HCT116 (cell line): Measurements from ENCODE around the gene INTS14. TPM values are rescaled to one million over a fixed set of nuclear protein-coding genes. Genes with fewer than 3 reads are reported as not detected.

Experiments used
- ATAC-seq: fragments of 200-7000 bp; cut with Tn5 transposase; 2 replicates; pipeline ENCODE4 v1.9.1; 2020; ENCODE audit warnings: mild to moderate bottlenecking, moderate library complexity
- BruUV-seq: library from RNA; stranded (reverse); fragments of 400-500 nt; replicated peaks from 2 replicates; lab custom pipeline; 2021; lab: Mats Ljungman, UMichigan
- CTCF ChIA-PET: fragments of 300-600 bp; sonication (Branson Sonifier 250); formaldehyde crosslinking; loops from one replicate; lab custom pipeline; 2021; ENCODE audit warnings: antibody characterized with exemption; lab: Charles Lee
- POLR2A ChIA-PET: fragments of 300-600, 350-600 bp; sonication (Branson Sonifier 250); formaldehyde crosslinking; loops from one replicate; lab custom pipeline; 2021; ENCODE audit warnings: antibody characterized with exemption; lab: Charles Lee
- RAD21 ChIA-PET, 2 experiments: fragments of 300-600 bp; sonication (Branson Sonifier 250); formaldehyde crosslinking; loops; one replicate each; lab custom pipeline; 2023; ENCODE audit warnings: low total read pairs in 2 of 2; ENCODE audit not compliant: uncharacterized antibody in 2 of 2, unreplicated experiment in 2 of 2, low non-redundant PET in 1 of 2; lab: Charles Lee
- DNase-seq: peaks from one replicate; pipeline ENCODE4 v3.0.0-alpha.2; 2010; ENCODE audit warnings: low read depth, low spot score
- H2AFZ ChIP-seq: fragments of 200-600 bp; shearing (Covaris generic), sonication (generic); 2 replicates; pipeline ENCODE4 v1.6.1; 2017; ENCODE audit warnings: low read depth, mixed run types, mixed read lengths, antibody characterized with exemption, low read length; ENCODE audit not compliant: poor library complexity, severe bottlenecking
- H3K27ac ChIP-seq: 2 replicates; pipeline ENCODE4 v1.5.1; 2012; ENCODE audit warnings: low read depth, low read length
- H3K27me3 ChIP-seq: fragments of 200-600 bp; sonication (generic); 2 replicates; pipeline ENCODE4 v1.6.1; 2016; ENCODE audit warnings: mixed run types, low read length, mixed read lengths; ENCODE audit not compliant: insufficient read depth
- H3K36me3 ChIP-seq, 2 experiments: fragments of 200-500 bp in 1 of 2; fragments of 200-600 bp in 1 of 2; sonication (Bioruptor generic) in 1 of 2; sonication (generic) in 1 of 2; 2 replicates each; pipeline versions ENCODE4 v1.5.1 to v1.6.1; 2014 to 2016; ENCODE audit warnings: low read length in 2 of 2, inconsistent platforms in 1 of 2, mixed read lengths in 1 of 2, mixed run types in 1 of 2; ENCODE audit not compliant: insufficient read depth in 2 of 2, control insufficient read depth in 1 of 2
- H3K4me1 ChIP-seq, 2 experiments: fragments of 200-600 bp in 1 of 2; sonication (generic) in 1 of 2; 2 replicates each; pipeline versions ENCODE4 v1.5.1 to v1.6.1; 2012 to 2017; ENCODE audit warnings: low read length in 2 of 2, inconsistent platforms in 1 of 2, mild to moderate bottlenecking in 1 of 2, mixed read lengths in 1 of 2, mixed run types in 1 of 2, moderate library complexity in 1 of 2; ENCODE audit not compliant: insufficient read depth in 2 of 2, control insufficient read depth in 1 of 2
- H3K4me2 ChIP-seq: fragments of 200-600 bp; sonication (generic); 2 replicates; pipeline ENCODE4 v1.6.1; 2017; ENCODE audit warnings: mixed run types, low read length, mixed read lengths
- H3K4me3 ChIP-seq, 2 experiments: fragments of 200-600 bp in 1 of 2; sonication (generic) in 1 of 2; replicated peaks in 1 of 2; 2 replicates each; pipeline ENCODE4 v1.5.1; 2011 to 2016; ENCODE audit warnings: low read length in 2 of 2, control low read depth in 1 of 2, low read depth in 1 of 2, mild to moderate bottlenecking in 1 of 2, mixed read lengths in 1 of 2, mixed run types in 1 of 2
- H3K79me2 ChIP-seq: fragments of 200-600 bp; sonication (generic); 2 replicates; pipeline ENCODE4 v1.6.1; 2017; ENCODE audit warnings: mild to moderate bottlenecking, mixed run types, low read length, moderate library complexity, mixed read lengths; ENCODE audit not compliant: insufficient read depth
- H3K9ac ChIP-seq: fragments of 200-600 bp; sonication (generic); 2 replicates; pipeline ENCODE4 v1.6.1; 2016; ENCODE audit warnings: low read length, mixed read lengths
- H3K9me2 ChIP-seq: fragments of 200-600 bp; sonication (generic), shearing (Covaris generic); 2 replicates; pipeline ENCODE4 v1.6.1; 2017; ENCODE audit warnings: mixed run types, mild to moderate bottlenecking, moderate library complexity; ENCODE audit not compliant: insufficient read depth
- H3K9me3 ChIP-seq, 2 experiments: fragments of 200-500 bp in 1 of 2; fragments of 200-600 bp in 1 of 2; sonication (Bioruptor generic) in 1 of 2; sonication (generic) in 1 of 2; 2 replicates each; pipeline ENCODE4 v1.6.1; 2014 to 2017; ENCODE audit warnings: low read length in 2 of 2, mixed read lengths in 2 of 2, inconsistent platforms in 1 of 2, low read depth in 1 of 2, mild to moderate bottlenecking in 1 of 2, mixed run types in 1 of 2, moderate library complexity in 1 of 2; ENCODE audit not compliant: control insufficient read depth in 1 of 2, insufficient read depth in 1 of 2
- H4K20me1 ChIP-seq: fragments of 200-600 bp; sonication (generic), shearing (Covaris generic); 2 replicates; pipeline ENCODE4 v1.6.1; 2017; ENCODE audit warnings: mixed run types, mild to moderate bottlenecking, moderate library complexity; ENCODE audit not compliant: insufficient read depth
- CBX3 ChIP-seq: IDR thresholded peaks from 2 replicates; pipeline ENCODE4 v1.6.1; 2012; ENCODE audit warnings: low read depth
- CEBPB ChIP-seq: IDR thresholded peaks from 2 replicates; pipeline ENCODE4 v1.6.1; 2012; ENCODE audit warnings: low read depth
- EZH2 ChIP-seq: fragments of 200-600 bp; sonication (generic); IDR thresholded peaks from 2 replicates; pipeline ENCODE4 v1.6.1; 2017; ENCODE audit warnings: antibody characterized with exemption, mixed run types
- FOSL1 ChIP-seq: IDR thresholded peaks from 2 replicates; pipeline ENCODE4 v1.6.1; 2012; ENCODE audit warnings: low read depth
- POLR2A ChIP-seq: IDR thresholded peaks from 2 replicates; pipeline ENCODE4 v1.7.0; 2011; ENCODE audit warnings: borderline replicate concordance; ENCODE audit not compliant: insufficient read depth, insufficient read length; ENCODE audit errors: extremely low read depth
- POLR2AphosphoS5 ChIP-seq: IDR thresholded peaks from 2 replicates; pipeline ENCODE4 v1.6.1; 2011; ENCODE audit warnings: mild to moderate bottlenecking, low read depth, low read length, moderate library complexity
- RAD21 ChIP-seq: IDR thresholded peaks from 2 replicates; pipeline ENCODE4 v1.6.1; 2012; ENCODE audit warnings: low read depth, mild to moderate bottlenecking
- SIN3A ChIP-seq: IDR thresholded peaks from 2 replicates; pipeline ENCODE4 v1.6.1; 2012; ENCODE audit warnings: low read depth
- SP1 ChIP-seq: IDR thresholded peaks from 2 replicates; pipeline ENCODE4 v1.6.1; 2012; ENCODE audit warnings: low read depth
- SRF ChIP-seq: IDR thresholded peaks from 2 replicates; pipeline ENCODE4 v1.6.1; 2012; ENCODE audit warnings: low read depth
- YY1 ChIP-seq: IDR thresholded peaks from 2 replicates; pipeline ENCODE4 v1.6.1; 2011; ENCODE audit warnings: low read length, low read depth, moderate library complexity, mild to moderate bottlenecking; ENCODE audit not compliant: insufficient replicate concordance; ENCODE audit errors: extremely low read depth
- ZFX ChIP-seq: fragments of 450-650 bp; IDR thresholded peaks from 2 replicates; pipeline ENCODE4 v1.6.1; 2017
- ZNF274 ChIP-seq: fragments of 200-500 bp; sonication (Bioruptor generic); IDR thresholded peaks from 2 replicates; pipeline ENCODE4 v1.6.1; 2014; ENCODE audit warnings: mild to moderate bottlenecking, low read depth, low read length, inconsistent platforms
- intact Hi-C: fragments of 100-400 bp; cut with micrococcal nuclease; formaldehyde crosslinking; loops from 2 replicates; pipeline ENCODE4 v1.10.0; 2022
- total RNA-seq: library from RNA; stranded (reverse); gene quantifications from one replicate; pipeline ENCODE4 v1.2.1, GENCODE V29; 2021; ENCODE audit not compliant: unreplicated experiment
- TF ChIP-seq, protein P1 (sequence below): IDR thresholded peaks from 2 replicates; pipeline ENCODE4 v1.6.1; 2012; ENCODE audit warnings: low read depth
- TF ChIP-seq, protein P2 (sequence below): IDR thresholded peaks from 2 replicates; pipeline ENCODE4 v1.6.1; 2011; ENCODE audit warnings: mild to moderate bottlenecking, low read length, moderate library complexity; ENCODE audit not compliant: insufficient replicate concordance; ENCODE audit errors: extremely low read depth

The INTS14 gene
- total RNA-seq, 1 experiment from 2014 or later = 50.1 TPM

DNA sequence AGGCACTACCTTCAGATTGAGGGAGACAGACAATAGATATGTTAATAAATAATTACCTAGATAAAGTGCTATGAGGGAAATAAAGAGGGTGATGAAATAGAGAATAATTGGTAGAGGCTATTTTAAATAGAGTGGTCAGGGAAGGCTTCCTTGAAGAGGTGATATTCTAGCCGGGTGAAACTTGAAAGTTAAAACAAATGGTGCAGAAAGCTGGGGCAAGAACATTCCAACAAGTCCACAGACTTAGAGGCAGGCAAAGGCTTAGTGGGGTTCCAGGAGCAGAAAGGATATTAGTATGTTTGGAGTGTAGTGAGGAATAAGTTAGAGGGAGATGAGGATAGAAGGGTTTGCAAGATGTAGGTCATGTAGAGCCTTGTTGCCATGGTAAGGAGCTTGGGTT is 70.6 kb downstream of the INTS14 start:
- CTCF ChIA-PET = no interaction called here
- H3K9me2 ChIP-seq = no peaks in the 10 kb centered on the region
- H2AFZ ChIP-seq = no peak overlapping the region
- ATAC-seq = no peak
- H3K36me3 ChIP-seq = 0 out of 4 replicates have a peak, but pooled peaks cover 0 to 1% of the 10 kb centered on the region in 2 experiments
- H3K4me1 ChIP-seq = no peaks in the 10 kb centered on the region
- H3K4me2 ChIP-seq = no peak overlapping the region
- RAD21 ChIA-PET = no interaction called here
- peaks cover 98% of the 10 kb centered on the region for H3K79me2 ChIP-seq
- H4K20me1 ChIP-seq = peaks cover 30% of the 10 kb centered on the region; the same call in 1 of the 2 replicates
- no peak overlapping the region for H3K27ac ChIP-seq
- no peaks in the 10 kb centered on the region for H3K9me3 ChIP-seq
- DNase-seq = no peak
- no TSS peak for BruUV-seq
- H3K4me3 ChIP-seq = no peak overlapping the region
- H3K9ac ChIP-seq = no peak overlapping the region
- POLR2A ChIA-PET = no interaction called here
- TF ChIP-seq FOSL1 = no peak
- no peak for TF ChIP-seq POLR2AphosphoS5
- no peak for TF ChIP-seq POLR2A
- TF ChIP-seq, protein P1, sequence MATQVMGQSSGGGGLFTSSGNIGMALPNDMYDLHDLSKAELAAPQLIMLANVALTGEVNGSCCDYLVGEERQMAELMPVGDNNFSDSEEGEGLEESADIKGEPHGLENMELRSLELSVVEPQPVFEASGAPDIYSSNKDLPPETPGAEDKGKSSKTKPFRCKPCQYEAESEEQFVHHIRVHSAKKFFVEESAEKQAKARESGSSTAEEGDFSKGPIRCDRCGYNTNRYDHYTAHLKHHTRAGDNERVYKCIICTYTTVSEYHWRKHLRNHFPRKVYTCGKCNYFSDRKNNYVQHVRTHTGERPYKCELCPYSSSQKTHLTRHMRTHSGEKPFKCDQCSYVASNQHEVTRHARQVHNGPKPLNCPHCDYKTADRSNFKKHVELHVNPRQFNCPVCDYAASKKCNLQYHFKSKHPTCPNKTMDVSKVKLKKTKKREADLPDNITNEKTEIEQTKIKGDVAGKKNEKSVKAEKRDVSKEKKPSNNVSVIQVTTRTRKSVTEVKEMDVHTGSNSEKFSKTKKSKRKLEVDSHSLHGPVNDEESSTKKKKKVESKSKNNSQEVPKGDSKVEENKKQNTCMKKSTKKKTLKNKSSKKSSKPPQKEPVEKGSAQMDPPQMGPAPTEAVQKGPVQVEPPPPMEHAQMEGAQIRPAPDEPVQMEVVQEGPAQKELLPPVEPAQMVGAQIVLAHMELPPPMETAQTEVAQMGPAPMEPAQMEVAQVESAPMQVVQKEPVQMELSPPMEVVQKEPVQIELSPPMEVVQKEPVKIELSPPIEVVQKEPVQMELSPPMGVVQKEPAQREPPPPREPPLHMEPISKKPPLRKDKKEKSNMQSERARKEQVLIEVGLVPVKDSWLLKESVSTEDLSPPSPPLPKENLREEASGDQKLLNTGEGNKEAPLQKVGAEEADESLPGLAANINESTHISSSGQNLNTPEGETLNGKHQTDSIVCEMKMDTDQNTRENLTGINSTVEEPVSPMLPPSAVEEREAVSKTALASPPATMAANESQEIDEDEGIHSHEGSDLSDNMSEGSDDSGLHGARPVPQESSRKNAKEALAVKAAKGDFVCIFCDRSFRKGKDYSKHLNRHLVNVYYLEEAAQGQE = no peak
- no peak for TF ChIP-seq RAD21
- no peak for TF ChIP-seq CEBPB
- TF ChIP-seq YY1 = no peak
- TF ChIP-seq ZFX = no peak
- TF ChIP-seq SP1 = no peak
- no peak for TF ChIP-seq ZNF274
- TF ChIP-seq EZH2 = no peak
- TF ChIP-seq CBX3 = no peak
- no peak for TF ChIP-seq SRF
- no peak for TF ChIP-seq SIN3A
- TF ChIP-seq, protein P2, sequence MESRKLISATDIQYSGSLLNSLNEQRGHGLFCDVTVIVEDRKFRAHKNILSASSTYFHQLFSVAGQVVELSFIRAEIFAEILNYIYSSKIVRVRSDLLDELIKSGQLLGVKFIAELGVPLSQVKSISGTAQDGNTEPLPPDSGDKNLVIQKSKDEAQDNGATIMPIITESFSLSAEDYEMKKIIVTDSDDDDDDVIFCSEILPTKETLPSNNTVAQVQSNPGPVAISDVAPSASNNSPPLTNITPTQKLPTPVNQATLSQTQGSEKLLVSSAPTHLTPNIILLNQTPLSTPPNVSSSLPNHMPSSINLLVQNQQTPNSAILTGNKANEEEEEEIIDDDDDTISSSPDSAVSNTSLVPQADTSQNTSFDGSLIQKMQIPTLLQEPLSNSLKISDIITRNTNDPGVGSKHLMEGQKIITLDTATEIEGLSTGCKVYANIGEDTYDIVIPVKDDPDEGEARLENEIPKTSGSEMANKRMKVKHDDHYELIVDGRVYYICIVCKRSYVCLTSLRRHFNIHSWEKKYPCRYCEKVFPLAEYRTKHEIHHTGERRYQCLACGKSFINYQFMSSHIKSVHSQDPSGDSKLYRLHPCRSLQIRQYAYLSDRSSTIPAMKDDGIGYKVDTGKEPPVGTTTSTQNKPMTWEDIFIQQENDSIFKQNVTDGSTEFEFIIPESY = no peak
- no peaks in the 10 kb centered on the region for H3K27me3 ChIP-seq
- intact Hi-C loops = no loop called here
